ENCODE data around the gene LNX2. TPM values are rescaled to one million over a fixed set of nuclear protein-coding genes. Genes with fewer than 3 reads are reported as not detected.

Gene LNX2
- 9.4 and 11.8 TPM in 2 replicates for total RNA-seq

DNA sequence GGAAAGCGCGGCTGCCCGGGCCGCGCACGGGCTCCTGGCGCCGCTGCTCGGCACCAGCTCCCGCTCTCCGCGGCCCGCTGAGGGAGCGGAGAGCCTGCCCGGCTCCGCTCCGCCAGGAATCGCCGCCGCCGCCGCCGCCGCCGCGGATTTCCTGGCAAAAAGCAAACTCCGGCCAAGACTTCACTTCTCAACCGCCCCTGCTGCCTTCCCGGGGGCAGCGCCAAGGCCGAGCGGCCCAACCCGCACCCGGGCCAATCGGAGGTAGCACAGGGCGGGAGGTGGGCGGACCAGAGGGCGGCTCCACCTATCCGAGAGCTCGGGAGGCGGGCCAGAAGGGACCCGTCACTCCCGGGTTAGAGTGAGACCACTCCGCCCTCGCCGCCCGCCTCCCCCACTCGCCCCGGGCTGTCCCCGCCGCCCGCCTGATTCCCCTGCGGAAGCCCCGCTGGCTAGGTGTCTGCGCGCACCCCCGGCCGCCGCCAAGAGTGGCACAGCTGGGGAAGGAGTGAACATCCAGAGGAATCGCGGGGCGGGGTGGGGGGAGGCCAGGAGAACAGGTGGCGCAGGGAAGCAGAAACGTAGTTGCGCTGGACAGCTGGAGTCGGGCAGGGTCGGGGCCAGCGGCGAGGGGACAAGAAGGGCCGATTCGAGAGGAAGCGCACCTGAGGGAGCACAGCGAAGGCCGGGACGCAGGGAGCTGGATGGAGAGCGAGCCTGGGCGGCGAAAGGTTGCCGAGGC, at the start of gene LNX2:
TSS of gene LNX2 (minus strand) at position 153 of the 739 bp plus-strand sequence. CDS start 38,826 bp downstream, outside the sequence.

DNA sequence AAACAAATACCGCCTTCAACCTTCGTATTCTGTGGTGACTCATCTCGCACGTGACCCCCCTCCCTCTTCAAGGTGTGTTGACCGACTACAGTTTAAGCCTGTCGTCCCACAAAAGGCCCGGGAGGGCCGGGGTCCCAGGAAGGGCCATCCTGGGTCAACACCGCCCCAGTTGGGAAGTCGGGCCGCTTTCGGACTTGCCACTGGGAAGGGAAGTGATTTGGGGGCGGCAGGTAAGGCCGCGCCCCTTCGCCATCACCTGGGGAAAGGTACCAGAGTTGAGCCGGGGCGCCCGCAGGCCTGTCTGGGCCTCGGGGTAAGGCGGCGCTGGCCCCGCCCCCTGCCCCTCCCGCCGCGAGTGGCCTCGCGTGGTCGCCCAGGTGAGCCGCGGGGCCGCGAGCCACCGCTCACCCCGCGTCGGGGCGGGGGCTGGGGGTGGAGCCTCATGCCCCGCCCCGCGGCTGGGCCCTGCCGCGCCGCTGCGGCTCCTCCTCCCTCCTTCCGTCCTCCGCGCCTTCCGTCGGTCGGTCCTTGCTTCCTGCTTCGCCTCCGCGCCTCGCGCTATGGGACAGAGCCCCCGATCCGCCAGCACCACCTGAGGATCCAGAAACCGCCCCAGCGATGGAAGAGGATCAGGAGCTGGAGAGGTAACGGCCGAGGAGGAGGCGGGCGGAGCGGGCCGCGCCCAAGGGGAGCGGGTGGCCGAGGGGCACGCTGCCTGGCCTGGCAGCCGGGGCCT, 1.2 kb upstream of the LNX2 start, which contains the start of gene POLR1D:
TSS of gene POLR1D (plus strand) at position 527 of the 736 bp plus-strand sequence. CDS start at position 619, 92 bp downstream.

Other genes with a start within 250 kb of the LNX2 start
- gene GTF3A, start 195.9 kb downstream of the LNX2 start, total RNA-seq = 170 and 212 TPM in 2 replicates
- 34.4 and 54.4 TPM in 2 replicates for gene MTIF3, start 170.0 kb downstream of the LNX2 start, total RNA-seq
- gene POLR1D, start 1.4 kb upstream of the LNX2 start, total RNA-seq = 180 and 212 TPM in 2 replicates
- gene GSX1, start 172.0 kb upstream of the LNX2 start, total RNA-seq = not detected in 2 replicates